Ovary (tissue), 9 donors: ENCODE measurements around the gene ASCC3. TPM values are rescaled to one million over a fixed set of nuclear protein-coding genes. Genes with fewer than 3 reads are reported as not detected.
A peak's percentile ranks its signal among the peaks of the same experiment; 100 is the strongest.

Experiments
- DNase-seq, 5 donors: peaks; one replicate each; pipeline ENCODE4 v3.0.0-alpha.2; 2019 to 2020
- H3K27ac ChIP-seq, 2 donors: fragments of 200-600 bp; one replicate each; pipeline versions ENCODE4 v1.5.1 to v1.8.0; 2019 to 2022
- H3K27me3 ChIP-seq: fragments of 200-600 bp; one replicate; pipeline ENCODE4 v1.8.0; 2022
- H3K36me3 ChIP-seq: fragments of 200-600 bp; sonication (generic); one replicate; pipeline ENCODE4 v1.5.1; 2019
- H3K4me1 ChIP-seq: one replicate; pipeline ENCODE4 v1.8.1; 2013; ENCODE audit warnings: mild to moderate bottlenecking, moderate library complexity; ENCODE audit not compliant: insufficient read depth
- H3K4me3 ChIP-seq: fragments of 200-600 bp; sonication (generic); one replicate; pipeline ENCODE4 v1.5.1; 2017
- H3K9me3 ChIP-seq, 2 donors: fragments of 200-600 bp in 1 of 2; sonication (generic) in 1 of 2; one replicate each; pipeline versions ENCODE4 v1.5.1 to v1.8.1; 2013 to 2019; ENCODE audit warnings: mild to moderate bottlenecking in 1 of 2, moderate library complexity in 1 of 2
- CTCF ChIP-seq, 3 donors: fragments of 450-650 bp in 2 of 3; fragments of 200-600 bp in 1 of 3; IDR thresholded peaks; one replicate each; pipeline versions ENCODE4 v1.5.1 to v1.8.0; 2016 to 2022; ENCODE audit warnings: antibody characterized with exemption in 3 of 3, mild to moderate bottlenecking in 1 of 3
- EP300 ChIP-seq: sonication (generic); formaldehyde crosslinking; IDR thresholded peaks from one replicate; pipeline ENCODE4 v1.6.1; 2017; ENCODE audit warnings: antibody characterized with exemption
- POLR2A ChIP-seq: fragments of 450-650 bp; IDR thresholded peaks from one replicate; pipeline ENCODE4 v1.6.1; 2017; ENCODE audit warnings: antibody characterized with exemption, mild to moderate bottlenecking, moderate library complexity
- WGBS, 3 donors: extraction: QIAGEN DNeasy Blood & Tissue Kit in 1 of 3; methylation state at CpG; one replicate each; pipeline versions ENCODE4 v1.1.5 to v1.1.7; 2013 to 2017; 5-methylcytosine and 5-hydroxymethylcytosine counted together
- intact Hi-C, 4 donors: fragments of 100-400 bp; cut with DNase I; formaldehyde crosslinking; loops; one replicate each; pipeline versions ENCODE4 v1.11.0 to v1.15.1; 2022 to 2023
- polyA plus RNA-seq, 2 donors: library from polyadenylated mRNA; stranded (reverse); fragments of 200-250 nt in 1 of 2; fragments of 350-450 nt in 1 of 2; fragmentation: Illumina TruSeq in 1 of 2; extraction: RNeasy Lipid Tissue Mini Kit (QIAGEN cat#74804) in 1 of 2; gene quantifications; one replicate each; pipeline ENCODE4 v1.2.3, GENCODE V29; 2013 to 2014
- total RNA-seq, 7 donors: library from RNA; depleted of rRNA in 2 of 7; stranded (reverse); fragments of >200 nt in 2 of 7; fragmentation: NEBNext Ultra II Directional in 3 of 7; extraction: Animal tissue kit (Norgen Biotek cat#: 25700) in 3 of 7; gene quantifications; one replicate each; pipeline versions ENCODE4 v1.1.0 to v1.2.4, GENCODE V29; 2016 to 2023
- donor health status: DM: no; HTN: no; CAD: no; lungs with moderate emphysema.
- donor health status: DM: no; HTN: no; CAD: no.
- donor health status: Bipolar disorder and iron deficiency.
- donor health status: DM: yes; HTN: yes; CAD: no.
- donor health status: DM: no; HTN: no; CAD: no.
- donor health status: DM: yes; HTN: yes; CAD: no.

Gene ASCC3
- total and polyA plus RNA-seq, 9 donors = 8.2 to 34.2 (median 22.0) TPM

- no peak overlapping the region for H3K27ac ChIP-seq
- TF ChIP-seq CTCF (IDR thresholded peaks at IDR 0.05) = no peak
- no peak for TF ChIP-seq EP300
- TF ChIP-seq POLR2A = no peak
- no peak overlapping the region for H3K4me3 ChIP-seq
- no peak for DNase-seq
- no peaks in the 10 kb centered on the region for H3K4me1 ChIP-seq
- 61 to 78% (median 68%) methylated on average over 3 of the region's 3 CpGs for WGBS, 3 donors
- no peaks in the 10 kb centered on the region for H3K36me3 ChIP-seq
- H3K9me3 ChIP-seq = no peaks in the 10 kb centered on the region
- intact Hi-C loops = no loop called here
- no peaks in the 10 kb centered on the region for H3K27me3 ChIP-seq
These were observed 20.5 kb upstream of the ASCC3 start for GRCh38 chr6:100901582-100901981.

- Histone ChIP-seq H3K4me1 (no peaks in the 10 kb centered on the region), H3K27me3 (no peaks in the 10 kb centered on the region), H3K27ac (no peak overlapping the region), H3K4me3 (no peak overlapping the region), H3K9me3 (no peaks in the 10 kb centered on the region), H3K36me3 (no peaks in the 10 kb centered on the region)
- DNase-seq = no peak
- no peak for TF ChIP-seq POLR2A
- no peak for TF ChIP-seq CTCF (IDR thresholded peaks at IDR 0.05)
- TF ChIP-seq EP300 = no peak
- 80 to 88% (median 83%) methylated on average over 3 of the region's 3 CpGs for WGBS, 3 donors
- intact Hi-C loops = no loop called here
These were observed 18.1 kb upstream of the ASCC3 start for GRCh38 chr6:100899202-100899601.

DNA sequence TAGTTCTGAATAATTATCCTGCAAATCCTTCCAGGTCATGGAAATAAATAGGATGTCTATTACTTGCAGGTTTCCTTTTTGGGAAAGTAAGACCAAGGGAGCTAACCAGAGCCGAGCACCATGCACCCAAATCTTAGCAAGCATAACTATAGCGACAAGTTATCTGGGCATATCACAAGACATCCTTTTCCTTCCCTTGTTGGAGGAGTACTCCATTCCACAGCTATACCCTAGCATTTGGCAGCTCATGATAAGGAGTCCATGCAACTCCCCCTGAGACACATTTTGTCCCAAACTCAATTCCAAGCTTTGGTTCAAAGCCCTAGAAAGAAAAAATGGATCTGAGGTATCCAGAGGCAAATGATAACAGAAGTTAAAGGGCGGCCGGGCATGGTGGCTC, 16.5 kb upstream of the ASCC3 start:
- no peak overlapping the region for H3K27ac ChIP-seq
- intact Hi-C loops = no loop called here
- TF ChIP-seq POLR2A = no peak
- WGBS, 3 donors = 95 to 97% (median 97%) methylated on average over 4 of the region's 4 CpGs
- H3K9me3 ChIP-seq = no peaks in the 10 kb centered on the region
- H3K4me3 ChIP-seq = no peak overlapping the region
- H3K27me3 ChIP-seq = no peaks in the 10 kb centered on the region
- no peak for DNase-seq
- H3K36me3 ChIP-seq = no peaks in the 10 kb centered on the region
- no peaks in the 10 kb centered on the region for H3K4me1 ChIP-seq

GRCh38 chr6:100893743-100894142, 12.6 kb upstream of the ASCC3 start:
- H3K4me3 ChIP-seq = no peak overlapping the region
- no peaks in the 10 kb centered on the region for H3K27me3 ChIP-seq
- no peaks in the 10 kb centered on the region for H3K4me1 ChIP-seq
- no peak for TF ChIP-seq POLR2A
- no peak for TF ChIP-seq CTCF (IDR thresholded peaks at IDR 0.05)
- TF ChIP-seq EP300 = no peak
- H3K9me3 ChIP-seq = no peaks in the 10 kb centered on the region
- H3K27ac ChIP-seq = no peak overlapping the region
- intact Hi-C loops = no loop called here
- no peaks in the 10 kb centered on the region for H3K36me3 ChIP-seq
- 94 to 96% (median 95%) methylated on average over 3 of the region's 3 CpGs for WGBS, 3 donors
- DNase-seq = no peak

GRCh38 chr6:100892693-100893092, 11.6 kb upstream of the ASCC3 start:
- H3K27ac ChIP-seq = no peak overlapping the region
- TF ChIP-seq EP300 = no peak
- no peak for TF ChIP-seq CTCF (IDR thresholded peaks at IDR 0.05)
- no peak for TF ChIP-seq POLR2A
- no peaks in the 10 kb centered on the region for H3K9me3 ChIP-seq
- WGBS, 3 donors = 30 to 57% (median 31%) methylated on average over 3 of the region's 3 CpGs
- intact Hi-C loops = no loop called here
- peak in 1 of 5 donors; percentile 38 for DNase-seq
- H3K4me3 ChIP-seq = no peak overlapping the region
- H3K4me1 ChIP-seq = no peaks in the 10 kb centered on the region
- no peaks in the 10 kb centered on the region for H3K36me3 ChIP-seq
- H3K27me3 ChIP-seq = no peaks in the 10 kb centered on the region
